ENCODE measurements around the gene NLRP1.

Gene NLRP1

DNA sequence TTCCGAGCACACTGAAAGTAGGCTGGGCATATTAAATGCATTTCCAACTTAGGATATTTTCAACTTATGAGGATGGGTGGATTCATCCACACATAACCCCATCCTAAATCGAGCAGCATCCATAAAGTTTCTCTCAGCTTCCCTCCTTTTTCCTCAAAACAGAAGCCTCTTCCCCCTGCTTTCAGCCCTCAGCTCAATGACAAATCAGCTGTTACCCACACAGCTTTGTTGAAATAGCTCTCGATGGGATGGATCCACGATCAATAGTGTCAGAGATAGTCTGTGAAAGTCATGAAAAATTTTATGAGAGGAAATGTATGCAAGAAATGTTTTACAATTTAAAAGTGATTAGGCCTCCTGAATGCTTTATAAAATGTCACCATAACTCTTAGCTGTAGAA, 118.0 kb downstream of the NLRP1 start:
- DNase-seq = no peak

DNA sequence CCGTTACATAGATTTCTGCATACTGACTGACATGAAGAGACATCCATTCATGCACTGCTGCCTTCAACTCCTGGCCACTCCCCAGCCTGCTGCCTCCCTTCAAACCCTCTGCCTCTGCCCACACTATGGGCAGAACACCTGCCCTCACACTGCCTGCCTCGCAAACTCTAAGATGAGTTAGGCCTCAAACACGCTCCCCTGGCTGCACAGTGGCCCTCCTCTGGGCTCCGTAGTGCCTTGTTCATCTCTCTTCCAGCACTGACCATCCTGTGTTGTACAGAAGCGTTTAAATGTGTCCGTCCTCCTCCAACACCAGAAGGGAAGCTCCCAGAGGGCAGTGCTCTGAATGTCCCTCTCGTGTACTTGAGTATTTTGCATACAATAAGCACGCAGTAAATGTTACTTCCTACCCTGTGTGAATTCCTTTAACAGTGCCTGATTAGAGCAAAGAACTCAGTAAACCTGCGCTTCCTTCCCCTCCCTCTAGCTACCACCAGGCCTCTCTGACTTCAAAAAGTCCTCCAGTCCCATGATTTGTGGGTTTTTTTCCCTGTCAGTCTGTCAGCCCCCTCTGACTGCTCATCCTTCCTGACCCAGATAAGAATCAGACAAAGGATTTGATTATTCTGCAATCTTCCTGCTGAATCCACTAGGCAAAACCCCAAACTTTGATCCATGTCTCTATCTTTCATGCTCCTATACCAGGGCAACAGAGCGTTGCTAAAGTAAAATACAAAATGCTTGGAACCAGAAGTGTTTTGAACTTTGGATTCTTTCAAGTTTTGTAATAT, 119.4 kb downstream of the NLRP1 start:
- DNase-seq = no peak
